Erythroblast (primary cell): ENCODE data around the gene MAP3K19.

Experiments used
- GATA1 ChIP-seq: IDR thresholded peaks from 2 replicates; pipeline ENCODE4 v1.6.1; 2011; ENCODE audit warnings: low read depth, mild to moderate bottlenecking, control low read depth, low read length, moderate library complexity
- POLR2A ChIP-seq: IDR thresholded peaks from 2 replicates; pipeline ENCODE4 v1.6.1; 2011; ENCODE audit warnings: mild to moderate bottlenecking, low read length

- TF ChIP-seq POLR2A (no peak), GATA1 (no peak)
Measured at GRCh38 chr2:134917360-134917865, 129.8 kb downstream of the MAP3K19 start.
